HG03095 (cell line): ENCODE measurements around the gene PDZD8.

Experiments used
- ATAC-seq: cut with Tn5 transposase; IDR thresholded peaks from one replicate; pipeline ENCODE4 v1.9.1; 2021; ENCODE audit warnings: moderate library complexity; ENCODE audit not compliant: unreplicated experiment

PDZD8 gene, protein sequence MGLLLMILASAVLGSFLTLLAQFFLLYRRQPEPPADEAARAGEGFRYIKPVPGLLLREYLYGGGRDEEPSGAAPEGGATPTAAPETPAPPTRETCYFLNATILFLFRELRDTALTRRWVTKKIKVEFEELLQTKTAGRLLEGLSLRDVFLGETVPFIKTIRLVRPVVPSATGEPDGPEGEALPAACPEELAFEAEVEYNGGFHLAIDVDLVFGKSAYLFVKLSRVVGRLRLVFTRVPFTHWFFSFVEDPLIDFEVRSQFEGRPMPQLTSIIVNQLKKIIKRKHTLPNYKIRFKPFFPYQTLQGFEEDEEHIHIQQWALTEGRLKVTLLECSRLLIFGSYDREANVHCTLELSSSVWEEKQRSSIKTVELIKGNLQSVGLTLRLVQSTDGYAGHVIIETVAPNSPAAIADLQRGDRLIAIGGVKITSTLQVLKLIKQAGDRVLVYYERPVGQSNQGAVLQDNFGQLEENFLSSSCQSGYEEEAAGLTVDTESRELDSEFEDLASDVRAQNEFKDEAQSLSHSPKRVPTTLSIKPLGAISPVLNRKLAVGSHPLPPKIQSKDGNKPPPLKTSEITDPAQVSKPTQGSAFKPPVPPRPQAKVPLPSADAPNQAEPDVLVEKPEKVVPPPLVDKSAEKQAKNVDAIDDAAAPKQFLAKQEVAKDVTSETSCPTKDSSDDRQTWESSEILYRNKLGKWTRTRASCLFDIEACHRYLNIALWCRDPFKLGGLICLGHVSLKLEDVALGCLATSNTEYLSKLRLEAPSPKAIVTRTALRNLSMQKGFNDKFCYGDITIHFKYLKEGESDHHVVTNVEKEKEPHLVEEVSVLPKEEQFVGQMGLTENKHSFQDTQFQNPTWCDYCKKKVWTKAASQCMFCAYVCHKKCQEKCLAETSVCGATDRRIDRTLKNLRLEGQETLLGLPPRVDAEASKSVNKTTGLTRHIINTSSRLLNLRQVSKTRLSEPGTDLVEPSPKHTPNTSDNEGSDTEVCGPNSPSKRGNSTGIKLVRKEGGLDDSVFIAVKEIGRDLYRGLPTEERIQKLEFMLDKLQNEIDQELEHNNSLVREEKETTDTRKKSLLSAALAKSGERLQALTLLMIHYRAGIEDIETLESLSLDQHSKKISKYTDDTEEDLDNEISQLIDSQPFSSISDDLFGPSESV

GRCh38 chr10:117375360-117376178 lies at the start of gene PDZD8:
Gene PDZD8 (minus strand): TSS chr10:117375440. CDS start chr10:117375227, 213 bp downstream.
- peak; percentile 88 for ATAC-seq

GRCh38 chr10:117424171-117424570 lies 48.9 kb upstream of the PDZD8 start:
- no peak for ATAC-seq

- no peak for ATAC-seq
Measured at GRCh38 chr10:117421985-117422384, 46.7 kb upstream of the PDZD8 start.

GRCh38 chr10:117420768-117421167 lies 45.5 kb upstream of the PDZD8 start:
- no peak for ATAC-seq

DNA sequence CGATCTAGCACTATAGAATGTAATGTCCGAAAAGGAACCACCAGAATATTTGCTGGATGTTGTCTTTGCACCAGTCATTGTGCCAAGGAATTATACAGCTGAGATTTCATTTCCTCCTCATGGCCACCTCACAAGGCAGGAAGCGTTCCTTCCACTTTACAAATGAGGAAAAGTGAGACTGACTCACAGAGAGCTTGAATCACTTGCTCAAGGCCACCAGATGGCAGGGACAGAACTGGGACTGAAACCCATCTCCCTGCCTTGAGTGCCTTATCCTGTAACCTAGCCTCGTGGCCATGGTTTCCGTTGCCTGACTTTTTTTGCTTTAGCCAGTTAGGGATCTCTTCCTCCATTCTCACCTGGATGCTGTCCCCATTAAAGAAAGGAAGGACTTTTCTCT lies 44.7 kb upstream of the PDZD8 start:
- ATAC-seq, result no peak

DNA sequence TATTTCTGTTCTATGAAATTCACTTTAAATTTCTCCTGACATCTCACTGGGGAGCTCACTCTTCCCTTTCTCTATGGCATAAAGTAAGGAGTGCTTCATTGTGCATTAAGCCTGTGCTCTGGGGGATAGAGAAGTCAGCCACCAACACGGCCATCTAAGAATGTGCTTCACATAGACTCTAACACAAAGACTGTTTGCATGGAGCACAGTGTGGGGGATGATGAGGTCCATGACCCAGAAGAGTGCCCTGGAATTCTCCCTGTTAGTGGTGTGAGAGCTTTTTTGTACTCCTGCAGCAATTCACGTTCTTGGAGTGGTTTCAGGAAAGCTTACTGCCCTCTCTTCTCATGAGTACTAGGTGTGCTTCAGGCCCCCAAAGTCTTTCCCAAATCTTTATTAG lies 43.9 kb upstream of the PDZD8 start:
- no peak for ATAC-seq

DNA sequence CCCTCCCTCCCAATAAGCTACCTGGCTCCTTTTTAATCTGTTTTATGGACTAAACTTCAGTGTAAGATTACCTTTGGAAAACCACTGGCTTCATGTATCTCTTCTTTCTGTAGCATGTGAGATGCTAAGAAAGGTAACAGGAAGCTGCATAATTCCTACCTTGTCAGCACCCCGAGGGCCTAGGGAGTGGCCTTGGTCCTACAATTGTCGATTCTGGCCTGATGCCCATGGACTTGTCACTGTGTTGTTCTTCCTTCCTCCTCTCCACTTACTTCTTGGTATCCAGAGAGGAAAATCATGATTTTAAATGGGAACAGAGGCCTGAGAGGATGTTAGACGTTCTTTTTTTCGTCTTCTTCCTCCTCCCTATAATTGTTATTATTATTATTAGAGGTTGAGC lies 42.9 kb upstream of the PDZD8 start:
- no peak for ATAC-seq

GRCh38 chr10:117417196-117417595 lies 42.0 kb upstream of the PDZD8 start:
- no peak for ATAC-seq

DNA sequence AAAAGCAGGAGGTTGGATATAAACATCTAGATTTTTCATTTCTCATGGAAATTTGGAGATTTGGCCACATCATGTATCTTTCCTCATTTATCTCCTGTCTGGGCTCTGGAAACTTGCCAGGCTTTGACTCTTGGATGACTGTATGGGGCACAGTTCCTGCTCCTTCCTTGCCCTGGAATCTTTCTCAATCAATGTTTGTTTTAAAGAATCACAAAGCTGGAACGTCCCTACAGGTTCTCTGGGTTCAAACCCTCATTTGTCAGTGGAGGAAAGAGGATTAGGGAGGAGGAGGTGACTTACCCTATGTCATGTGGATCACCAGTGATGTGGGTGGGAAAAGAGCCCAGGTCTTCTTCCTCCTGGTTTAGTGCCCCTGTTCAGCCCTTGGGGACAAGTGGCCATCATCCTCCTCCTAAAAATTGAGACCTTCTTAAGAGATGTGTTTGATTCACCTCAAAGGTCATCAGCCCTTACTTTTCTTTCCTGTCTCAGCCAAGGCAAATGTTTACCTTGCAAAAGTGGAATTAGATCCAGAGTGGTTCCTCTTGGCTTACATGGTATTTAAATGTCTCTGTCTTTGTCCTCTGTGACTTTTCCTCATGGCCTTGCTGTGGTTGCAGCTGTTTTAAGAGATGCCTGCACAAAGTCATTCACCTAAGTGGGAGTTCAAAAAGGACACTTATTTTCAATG lies 38.8 kb upstream of the PDZD8 start:
- no peak for ATAC-seq

- ATAC-seq, result no peak
Measured at GRCh38 chr10:117412469-117413010, 37.3 kb upstream of the PDZD8 start.

DNA sequence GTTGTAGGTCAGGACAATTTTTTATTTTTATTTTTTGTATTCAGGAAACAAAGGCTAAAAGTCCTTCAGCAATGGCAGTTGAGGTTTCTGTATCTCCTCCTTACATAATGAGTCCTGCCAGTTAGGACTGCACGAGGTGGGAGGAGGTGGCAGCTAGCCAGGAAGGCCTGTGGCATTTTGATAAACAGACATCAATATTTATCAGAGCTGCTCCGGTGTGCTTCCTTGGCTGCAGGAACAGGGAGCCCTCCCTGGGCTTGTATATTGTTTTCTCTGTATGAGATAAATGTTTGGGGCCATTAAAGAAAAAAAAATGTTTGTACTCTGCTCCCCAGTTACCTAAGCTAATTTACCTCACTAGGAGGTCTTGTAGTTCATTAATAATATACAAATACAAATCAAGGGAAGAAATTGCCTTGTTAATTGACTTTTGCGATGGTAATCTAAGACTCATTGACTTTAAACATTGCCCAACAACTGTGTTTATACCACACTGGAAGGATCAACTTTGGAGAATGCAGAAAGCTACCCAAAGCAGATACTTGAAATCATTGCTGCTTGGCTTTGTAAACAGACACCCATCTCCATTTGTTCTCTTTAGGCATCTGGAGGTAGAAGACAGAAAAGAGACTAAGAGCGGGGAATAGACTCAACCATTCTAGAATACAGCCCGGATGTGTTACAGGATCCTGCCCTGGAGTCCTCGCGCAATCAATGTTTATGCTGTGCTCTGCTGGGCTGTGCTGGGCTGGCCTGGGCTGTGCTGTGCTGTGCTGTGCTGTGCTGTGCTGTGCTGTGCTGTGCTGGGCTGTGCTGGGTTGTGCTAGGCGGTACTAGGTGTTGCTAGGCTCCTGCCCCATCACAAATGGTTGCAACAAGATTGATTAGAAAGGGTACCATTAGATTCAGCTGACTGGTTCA lies 36.5 kb upstream of the PDZD8 start:
- ATAC-seq, result no peak

DNA sequence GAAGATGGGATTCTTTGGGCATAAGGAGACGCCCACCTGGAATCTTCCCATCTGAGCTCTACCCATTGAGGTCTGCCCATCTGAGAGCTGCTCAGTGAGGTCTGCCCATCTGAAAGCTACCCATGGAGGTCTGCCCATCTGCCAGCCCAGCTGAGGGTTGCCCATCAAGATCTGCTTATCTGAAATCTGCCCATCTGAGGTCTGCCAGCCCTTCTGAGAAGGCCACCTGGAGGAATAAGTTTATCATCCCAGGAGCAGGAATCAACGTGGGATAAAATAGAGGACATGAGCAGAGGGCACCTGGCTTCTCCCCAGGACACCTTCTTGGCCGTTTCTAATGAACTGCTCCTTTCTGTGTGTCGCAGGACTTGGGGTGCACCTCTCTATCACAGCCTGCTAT lies 35.3 kb upstream of the PDZD8 start:
- ATAC-seq, result no peak

- ATAC-seq, result no peak
Measured at GRCh38 chr10:117409549-117410305, 34.5 kb upstream of the PDZD8 start.

DNA sequence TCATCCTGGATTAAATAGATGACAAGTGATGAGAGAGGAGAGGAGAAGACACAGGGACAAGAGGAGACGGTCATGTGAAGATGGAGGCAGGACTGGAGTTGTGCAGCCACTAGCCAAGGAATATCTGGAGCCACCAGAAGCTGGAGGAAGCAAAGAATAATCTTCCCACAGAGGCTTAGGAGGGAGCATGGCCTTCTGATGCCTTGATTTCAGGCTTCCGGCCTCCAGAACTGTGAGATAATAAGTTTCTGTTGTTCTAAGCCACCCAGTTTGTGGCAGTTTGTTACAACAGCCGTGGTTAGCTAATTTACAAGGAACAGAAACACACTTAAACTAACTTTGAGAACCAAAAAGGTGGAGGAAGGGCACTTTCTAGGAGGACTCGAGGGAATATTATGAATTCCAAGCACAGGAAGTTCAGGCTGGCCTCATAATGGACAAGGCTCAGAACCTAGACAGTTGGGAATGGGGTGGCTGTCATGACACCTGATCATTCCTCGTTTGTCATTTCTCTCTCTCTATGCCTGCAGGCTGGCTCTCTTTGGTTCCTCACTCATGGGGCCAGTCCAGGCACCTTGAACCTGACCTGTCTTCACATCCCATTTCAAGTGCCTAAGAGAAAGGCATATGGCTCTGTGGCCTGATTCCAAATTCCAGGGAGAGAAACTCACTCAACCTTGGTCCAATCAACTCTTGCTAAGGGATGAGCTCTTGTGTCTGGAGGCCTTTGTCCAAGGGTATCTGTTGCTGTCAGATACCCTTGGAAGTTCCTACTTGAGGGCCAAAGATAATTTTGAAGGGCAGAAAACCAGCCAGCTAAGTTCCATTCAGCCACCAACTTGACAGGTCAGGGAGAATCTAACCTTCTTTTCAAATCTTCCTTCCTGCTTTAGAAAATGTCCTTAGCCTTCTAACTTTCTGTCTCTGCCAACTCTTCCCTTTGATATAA lies 33.5 kb upstream of the PDZD8 start:
- no peak for ATAC-seq

GRCh38 chr10:117405730-117406129 lies 30.5 kb upstream of the PDZD8 start:
- no peak for ATAC-seq

DNA sequence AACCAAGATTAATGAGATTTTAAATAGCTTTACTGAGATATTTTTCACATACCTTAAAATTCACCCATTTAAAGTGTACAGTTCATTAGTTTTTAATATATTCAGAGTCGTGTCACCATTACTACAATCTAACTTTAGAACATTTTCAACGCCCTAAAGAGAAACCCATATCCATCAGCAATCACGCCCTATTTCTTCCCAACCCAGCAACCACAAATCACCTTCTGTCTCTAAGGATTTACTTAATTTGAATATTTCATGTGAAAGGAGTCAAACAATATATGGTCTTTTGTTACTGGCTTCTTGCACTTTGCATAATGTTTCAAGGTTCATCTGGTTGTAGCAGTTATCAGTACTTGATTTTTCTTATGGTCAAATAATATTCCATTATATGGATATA lies 25.1 kb upstream of the PDZD8 start:
- ATAC-seq, result no peak
